ENCODE measurements around the gene KLF2. TPM values are rescaled to one million over a fixed set of nuclear protein-coding genes. Genes with fewer than 3 reads are reported as not detected.

KLF2 gene
- total and polyA plus RNA-seq, 2 donors (not counting 1 experiment from before 2014, with no cell fraction given) = 6.7 to 19.2 TPM

GRCh38 chr19:16349551-16350152, 25.0 kb downstream of the KLF2 start:
- no peak overlapping the region for H3K9ac ChIP-seq (ENCODE audit: insufficient read depth, low read length)
- H3K9me3 ChIP-seq (ENCODE audit: control insufficient read depth, insufficient read depth, low read depth, low read length) = no peaks in the 10 kb centered on the region
- H2AFZ ChIP-seq (ENCODE audit: low read length) = no peak overlapping the region
- no peak overlapping the region for H3K27ac ChIP-seq (ENCODE audit: insufficient read depth, low read length)
- H3K4me2 ChIP-seq (ENCODE audit: extremely low read depth, insufficient read depth, low read length) = no peak overlapping the region
- H3K4me1 ChIP-seq (ENCODE audit: control insufficient read depth, extremely low read depth, insufficient read depth, low read length) = no peaks in the 10 kb centered on the region
- no peaks in the 10 kb centered on the region for H3K27me3 ChIP-seq (ENCODE audit: control insufficient read depth, insufficient read depth, low read length)
- H3K79me2 ChIP-seq (ENCODE audit: control insufficient read depth, insufficient read depth, low read length) = no peaks in the 10 kb centered on the region
- H3K36me3 ChIP-seq (ENCODE audit: control insufficient read depth, insufficient read depth, low read length) = no peaks in the 10 kb centered on the region
- no peak overlapping the region for H3K4me3 ChIP-seq (replicated peaks in 1 of 4; ENCODE audit: control extremely low read depth in 1 of 4, insufficient read depth in 1 of 4, low read depth in 3 of 4, low read length in 4 of 4)
- no peak for DNase-seq (ENCODE audit: low read depth in 2 of 2)
- no peak for TF ChIP-seq CTCF (conservative IDR thresholded peaks at IDR 0.05 in 1 of 2, IDR thresholded peaks at IDR 0.05 in 1 of 2; ENCODE audit: low read depth in 1 of 2, low read length in 2 of 2)
- no peaks in the 10 kb centered on the region for H4K20me1 ChIP-seq (ENCODE audit: control insufficient read depth, extremely low read depth, insufficient read depth, low read length)

GRCh38 chr19:16351133-16351809, 26.6 kb downstream of the KLF2 start:
- peaks cover 2% of the 10 kb centered on the region for H3K36me3 ChIP-seq (ENCODE audit: control insufficient read depth, insufficient read depth, low read length)
- peak in 1 of 2 donors; percentile 48 for DNase-seq (ENCODE audit: low read depth in 2 of 2)
- H3K4me1 ChIP-seq (ENCODE audit: control insufficient read depth, extremely low read depth, insufficient read depth, low read length) = no peaks in the 10 kb centered on the region
- H3K79me2 ChIP-seq (ENCODE audit: control insufficient read depth, insufficient read depth, low read length) = no peaks in the 10 kb centered on the region
- H3K4me3 ChIP-seq (replicated peaks in 1 of 4; ENCODE audit: control extremely low read depth in 1 of 4, insufficient read depth in 1 of 4, low read depth in 3 of 4, low read length in 4 of 4) = no peak overlapping the region
- no peak for TF ChIP-seq EZH2 (IDR thresholded peaks at IDR 0.05; ENCODE audit: low read length, missing control alignments)
- TF ChIP-seq CTCF (conservative IDR thresholded peaks at IDR 0.05 in 1 of 2, IDR thresholded peaks at IDR 0.05 in 1 of 2; ENCODE audit: low read depth in 1 of 2, low read length in 2 of 2) = no peak
- no peaks in the 10 kb centered on the region for H3K9me3 ChIP-seq (ENCODE audit: control insufficient read depth, insufficient read depth, low read depth, low read length)
- H3K27ac ChIP-seq (ENCODE audit: insufficient read depth, low read length) = no peak overlapping the region
- no peak overlapping the region for H2AFZ ChIP-seq (ENCODE audit: low read length)
- H3K27me3 ChIP-seq (ENCODE audit: control insufficient read depth, insufficient read depth, low read length) = no peaks in the 10 kb centered on the region
- H3K4me2 ChIP-seq (ENCODE audit: extremely low read depth, insufficient read depth, low read length) = no peak overlapping the region
- no peaks in the 10 kb centered on the region for H4K20me1 ChIP-seq (ENCODE audit: control insufficient read depth, extremely low read depth, insufficient read depth, low read length)
- no peak overlapping the region for H3K9ac ChIP-seq (ENCODE audit: insufficient read depth, low read length)

- no peaks in the 10 kb centered on the region for H3K4me1 ChIP-seq (ENCODE audit: control insufficient read depth, extremely low read depth, insufficient read depth, low read length)
- no peak overlapping the region for H2AFZ ChIP-seq (ENCODE audit: low read length)
- peaks cover 2% of the 10 kb centered on the region for H3K36me3 ChIP-seq (ENCODE audit: control insufficient read depth, insufficient read depth, low read length)
- no peak overlapping the region for H3K9ac ChIP-seq (ENCODE audit: insufficient read depth, low read length)
- no peaks in the 10 kb centered on the region for H4K20me1 ChIP-seq (ENCODE audit: control insufficient read depth, extremely low read depth, insufficient read depth, low read length)
- H3K27me3 ChIP-seq (ENCODE audit: control insufficient read depth, insufficient read depth, low read length) = no peaks in the 10 kb centered on the region
- no peak overlapping the region for H3K27ac ChIP-seq (ENCODE audit: insufficient read depth, low read length)
- DNase-seq (ENCODE audit: low read depth in 2 of 2) = peak in 1 of 2 donors; percentile 19
- H3K4me3 ChIP-seq (replicated peaks in 1 of 4; ENCODE audit: control extremely low read depth in 1 of 4, insufficient read depth in 1 of 4, low read depth in 3 of 4, low read length in 4 of 4) = no peak overlapping the region
- TF ChIP-seq CTCF (conservative IDR thresholded peaks at IDR 0.05 in 1 of 2, IDR thresholded peaks at IDR 0.05 in 1 of 2; ENCODE audit: low read depth in 1 of 2, low read length in 2 of 2) (no peak), EZH2 (IDR thresholded peaks at IDR 0.05; ENCODE audit: low read length, missing control alignments) (no peak)
- H3K4me2 ChIP-seq (ENCODE audit: extremely low read depth, insufficient read depth, low read length) = no peak overlapping the region
- no peaks in the 10 kb centered on the region for H3K79me2 ChIP-seq (ENCODE audit: control insufficient read depth, insufficient read depth, low read length)
- H3K9me3 ChIP-seq (ENCODE audit: control insufficient read depth, insufficient read depth, low read depth, low read length) = no peaks in the 10 kb centered on the region
These were observed 30.8 kb downstream of the KLF2 start for GRCh38 chr19:16355293-16356043.

Data from fibroblast of lung (primary cell).